ENCODE measurements around the gene LDLRAD3.

DNA sequence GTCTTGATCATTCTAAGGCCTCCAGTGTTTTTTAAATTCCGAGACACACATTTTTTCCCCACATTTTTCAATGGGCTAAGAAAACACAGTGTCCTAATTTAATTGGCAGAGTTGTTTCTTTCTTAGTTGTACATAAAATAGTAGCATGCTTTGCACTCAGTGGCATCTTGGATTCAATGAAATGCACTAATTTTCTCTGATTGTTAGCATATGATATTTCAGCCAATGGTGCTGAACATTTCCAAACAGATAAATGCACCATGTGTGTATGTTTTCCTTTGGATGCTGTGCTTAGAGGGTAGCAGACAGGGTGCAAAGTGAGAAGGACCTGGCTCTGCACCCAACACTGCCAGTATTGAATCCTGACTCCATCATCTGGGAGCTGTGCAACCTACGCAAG is 103.5 kb downstream of the LDLRAD3 start:
- TF ChIP-seq, protein P1, sequence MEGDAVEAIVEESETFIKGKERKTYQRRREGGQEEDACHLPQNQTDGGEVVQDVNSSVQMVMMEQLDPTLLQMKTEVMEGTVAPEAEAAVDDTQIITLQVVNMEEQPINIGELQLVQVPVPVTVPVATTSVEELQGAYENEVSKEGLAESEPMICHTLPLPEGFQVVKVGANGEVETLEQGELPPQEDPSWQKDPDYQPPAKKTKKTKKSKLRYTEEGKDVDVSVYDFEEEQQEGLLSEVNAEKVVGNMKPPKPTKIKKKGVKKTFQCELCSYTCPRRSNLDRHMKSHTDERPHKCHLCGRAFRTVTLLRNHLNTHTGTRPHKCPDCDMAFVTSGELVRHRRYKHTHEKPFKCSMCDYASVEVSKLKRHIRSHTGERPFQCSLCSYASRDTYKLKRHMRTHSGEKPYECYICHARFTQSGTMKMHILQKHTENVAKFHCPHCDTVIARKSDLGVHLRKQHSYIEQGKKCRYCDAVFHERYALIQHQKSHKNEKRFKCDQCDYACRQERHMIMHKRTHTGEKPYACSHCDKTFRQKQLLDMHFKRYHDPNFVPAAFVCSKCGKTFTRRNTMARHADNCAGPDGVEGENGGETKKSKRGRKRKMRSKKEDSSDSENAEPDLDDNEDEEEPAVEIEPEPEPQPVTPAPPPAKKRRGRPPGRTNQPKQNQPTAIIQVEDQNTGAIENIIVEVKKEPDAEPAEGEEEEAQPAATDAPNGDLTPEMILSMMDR (IDR thresholded peaks at IDR 0.05), result no peak
- TF ChIP-seq EP300 (IDR thresholded peaks at IDR 0.05), result no peak
- TF ChIP-seq POLR2A (IDR thresholded peaks at IDR 0.05), result no peak

Measured in suprapubic skin (tissue), 3 donors.